SK-N-MC (cell line): ENCODE results near the gene SRSF8.

ENCODE experiments used
- EZH2 ChIP-seq: fragments of 200-600 bp; sonication (generic); IDR thresholded peaks from one replicate; pipeline ENCODE4 v1.6.1; 2017; ENCODE audit warnings: antibody characterized with exemption
- FOXP2 ChIP-seq: optimal IDR thresholded peaks from 2 replicates; pipeline ENCODE3; 2011; ENCODE audit warnings: mild to moderate bottlenecking, moderate library complexity; ENCODE audit not compliant: insufficient read depth; ENCODE audit errors: extremely low read length, control extremely low read depth
- POLR2AphosphoS5 ChIP-seq: IDR thresholded peaks from 2 replicates; pipeline ENCODE4 v1.6.1; 2012; ENCODE audit warnings: mild to moderate bottlenecking, low read depth, low read length, borderline replicate concordance

DNA sequence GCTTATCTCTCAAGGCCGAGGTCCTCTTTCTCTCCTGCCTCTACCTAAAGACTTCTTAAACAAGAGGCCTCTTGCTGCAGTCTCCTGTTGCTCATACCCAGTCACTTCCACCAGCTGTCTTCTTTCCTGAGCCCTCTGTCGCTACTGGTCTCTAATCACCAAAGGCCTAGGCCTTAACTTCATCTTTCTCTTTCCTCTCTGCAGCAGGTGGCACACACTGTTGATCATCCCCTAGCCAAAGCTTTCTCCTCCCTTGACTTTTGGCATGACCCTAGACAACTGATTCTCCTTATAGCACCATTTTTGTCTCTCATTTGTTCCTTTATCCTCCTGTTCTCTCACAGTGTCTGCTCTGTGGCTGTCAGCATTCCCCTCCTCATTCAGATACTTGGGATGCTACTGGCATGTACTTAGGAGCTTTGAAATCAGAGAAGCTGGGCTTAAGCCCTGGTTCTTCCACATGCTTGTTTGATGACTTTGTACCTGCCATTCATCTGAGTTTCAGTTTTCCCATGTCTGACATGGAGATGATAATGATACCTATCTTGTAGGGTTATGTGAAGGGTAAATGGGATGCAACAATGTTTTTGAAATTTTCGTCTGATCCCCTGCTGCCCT, 45.3 kb downstream of the SRSF8 start:
- TF ChIP-seq POLR2AphosphoS5 (no peak), EZH2 (no peak), FOXP2 (no peak)
